Breast epithelium (tissue), 4 donors: ENCODE data around the gene GIMAP1. TPM values are rescaled to one million over a fixed set of nuclear protein-coding genes. Genes with fewer than 3 reads are reported as not detected.

ENCODE experiments used
- DNase-seq, 2 donors: peaks; one replicate each; pipeline ENCODE4 v3.0.0-alpha.2; 2019; ENCODE audit warnings: low spot score in 2 of 2
- H3K27ac ChIP-seq, 2 donors: fragments of 200-600 bp; sonication (generic) in 1 of 2; one replicate each; pipeline ENCODE4 v1.5.1; 2016 to 2019; ENCODE audit warnings: mild to moderate bottlenecking in 1 of 2
- H3K27me3 ChIP-seq, 2 donors: fragments of 200-600 bp; sonication (generic) in 1 of 2; one replicate each; pipeline versions ENCODE4 v1.5.1 to v1.6.0; 2017 to 2019; ENCODE audit warnings: control low read depth in 1 of 2, mild to moderate bottlenecking in 1 of 2
- H3K36me3 ChIP-seq: fragments of 200-600 bp; one replicate; pipeline ENCODE4 v1.5.1; 2019
- H3K4me1 ChIP-seq, 2 donors: fragments of 200-600 bp; sonication (generic); one replicate each; pipeline ENCODE4 v1.5.1; 2016 to 2019; ENCODE audit warnings: control low read depth in 1 of 2
- H3K4me3 ChIP-seq, 3 donors: fragments of 200-600 bp; sonication (generic); 1 replicate in 2 of 3; 2 replicates in 1 of 3; pipeline ENCODE4 v1.5.1; 2016 to 2019; ENCODE audit warnings: mild to moderate bottlenecking in 3 of 3, moderate library complexity in 2 of 3
- H3K9me3 ChIP-seq, 2 donors: fragments of 200-600 bp; sonication (generic) in 1 of 2; one replicate each; pipeline ENCODE4 v1.5.1; 2016 to 2019; ENCODE audit warnings: control low read depth in 1 of 2
- CTCF ChIP-seq, 3 donors: fragments of 450-650 bp; IDR thresholded peaks; one replicate each; pipeline ENCODE4 v1.5.1; 2016 to 2017; ENCODE audit warnings: antibody characterized with exemption in 3 of 3, mild to moderate bottlenecking in 3 of 3, moderate library complexity in 3 of 3
- POLR2A ChIP-seq: fragments of 450-650 bp; IDR thresholded peaks from one replicate; pipeline ENCODE4 v1.6.1; 2016; ENCODE audit warnings: antibody characterized with exemption, mild to moderate bottlenecking, moderate library complexity
- POLR2AphosphoS5 ChIP-seq, 3 donors: sonication (generic); formaldehyde crosslinking; IDR thresholded peaks; one replicate each; pipeline ENCODE4 v1.6.1; 2017; ENCODE audit warnings: antibody characterized with exemption in 3 of 3
- intact Hi-C: fragments of 100-400 bp; cut with DNase I; formaldehyde crosslinking; loops from one replicate; pipeline ENCODE4 v1.15.1; 2023; ENCODE audit warnings: low total_unique reads
- total RNA-seq, 3 donors: library from RNA; depleted of rRNA; stranded (reverse); fragments of >200 nt; gene quantifications; one replicate each; pipeline ENCODE4 v1.1.0, GENCODE V29; 2016

GIMAP1 gene
- total RNA-seq, 3 donors from 2014 or later: 3.5 to 9.0 (median 6.6) TPM

- intact Hi-C loops: no loop called here
- Histone ChIP-seq H3K27ac (no peak overlapping the region), H3K9me3 (peaks cover 0 to 21% of the 10 kb centered on the region in 2 donors), H3K4me3 (no peak overlapping the region), H3K27me3 (no peaks in the 10 kb centered on the region), H3K4me1 (no peaks in the 10 kb centered on the region), H3K36me3 (no peaks in the 10 kb centered on the region)
- TF ChIP-seq CTCF (IDR thresholded peaks at IDR 0.05) (no peak), POLR2A (no peak), POLR2AphosphoS5 (IDR thresholded peaks at IDR 0.05) (no peak)
- no peak for DNase-seq
Observed at GRCh38 chr7:150728011-150728410, 11.6 kb downstream of the GIMAP1 start.

DNA sequence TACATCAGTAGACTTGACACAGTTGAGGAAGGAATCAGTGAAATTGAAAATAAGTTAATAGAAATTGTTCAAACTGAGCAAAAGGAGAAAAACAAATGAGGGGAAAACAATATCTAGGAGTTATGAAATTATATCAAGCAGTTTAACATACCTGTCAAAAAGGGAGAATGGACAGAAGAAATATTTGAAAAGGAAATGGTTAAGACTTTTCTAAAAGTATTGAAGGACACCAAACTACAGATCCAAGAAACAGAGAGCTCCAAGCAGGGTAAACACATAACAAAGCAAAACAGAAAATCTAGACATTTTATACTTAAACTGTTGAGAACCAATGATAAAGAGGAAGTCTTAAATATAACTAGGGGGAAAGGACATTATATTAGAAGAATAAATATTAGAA, 12.2 kb downstream of the GIMAP1 start:
- no peaks in the 10 kb centered on the region for H3K4me1 ChIP-seq
- no peak for DNase-seq
- H3K9me3 ChIP-seq: peaks cover 0 to 21% of the 10 kb centered on the region in 2 donors
- no peaks in the 10 kb centered on the region for H3K36me3 ChIP-seq
- intact Hi-C loops: no loop called here
- H3K4me3 ChIP-seq: no peak overlapping the region
- TF ChIP-seq POLR2AphosphoS5 (IDR thresholded peaks at IDR 0.05) (no peak), POLR2A (no peak), CTCF (IDR thresholded peaks at IDR 0.05) (no peak)
- H3K27ac ChIP-seq: no peak overlapping the region
- no peaks in the 10 kb centered on the region for H3K27me3 ChIP-seq

DNA sequence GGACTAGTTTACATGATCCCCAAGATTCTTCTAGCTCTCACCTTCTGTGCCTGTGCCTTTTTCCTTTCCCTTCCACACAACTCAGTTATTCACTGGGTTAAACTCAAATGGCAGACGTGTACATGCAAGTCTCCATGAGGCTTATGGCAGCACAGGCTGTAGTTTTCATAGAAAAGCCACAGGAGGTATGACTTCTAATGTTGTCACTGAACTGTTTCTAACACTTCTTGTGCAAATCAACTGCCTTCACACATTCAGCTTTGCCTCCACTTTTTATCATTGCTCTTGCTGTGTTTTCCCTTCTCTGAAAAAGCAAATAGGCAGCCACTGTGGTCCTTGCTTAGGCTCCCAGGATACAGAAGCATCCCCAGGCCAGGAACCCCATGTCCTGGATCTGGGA, 15.5 kb downstream of the GIMAP1 start:
- H3K27me3 ChIP-seq: no peaks in the 10 kb centered on the region
- no peaks in the 10 kb centered on the region for H3K4me1 ChIP-seq
- H3K27ac ChIP-seq: no peak overlapping the region
- TF ChIP-seq POLR2A (no peak), CTCF (IDR thresholded peaks at IDR 0.05) (no peak), POLR2AphosphoS5 (IDR thresholded peaks at IDR 0.05) (no peak)
- H3K9me3 ChIP-seq: peaks cover 0 to 16% of the 10 kb centered on the region in 2 donors
- H3K36me3 ChIP-seq: no peaks in the 10 kb centered on the region
- H3K4me3 ChIP-seq: no peak overlapping the region
- intact Hi-C loops: no loop called here
- DNase-seq: no peak

DNA sequence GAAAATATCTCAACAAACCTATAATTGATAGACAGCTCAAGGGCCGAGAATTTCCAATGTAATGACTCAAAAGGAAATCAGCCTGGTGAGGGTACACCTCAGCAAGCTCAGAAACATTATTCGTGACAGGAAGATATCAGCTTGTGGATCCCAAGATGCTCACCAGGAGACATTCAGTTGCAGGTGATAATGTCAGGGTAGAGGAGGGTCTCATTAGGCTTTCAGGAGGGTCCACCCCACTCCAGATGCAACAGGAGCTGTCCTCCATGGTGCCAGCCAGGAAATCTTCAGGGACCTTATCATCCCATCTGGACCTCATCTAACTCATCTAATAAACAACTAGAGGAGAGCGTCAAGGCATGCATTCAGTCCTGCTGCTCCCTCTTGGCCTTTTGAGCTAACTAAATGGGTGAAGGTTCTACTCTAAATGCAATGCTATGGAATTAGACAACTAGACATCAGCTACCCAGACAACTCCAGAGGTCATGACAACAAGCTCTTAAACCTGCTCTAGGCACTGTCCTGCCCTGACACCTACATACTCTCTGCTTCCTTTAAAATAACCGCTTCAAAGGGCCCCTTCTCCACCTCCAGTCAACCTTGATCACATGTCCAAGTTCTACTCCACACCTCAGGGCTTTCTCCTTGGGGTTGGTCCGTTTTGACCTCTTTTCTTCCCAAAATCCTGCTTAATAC, 16.5 kb downstream of the GIMAP1 start:
- intact Hi-C loops: no loop called here
- Histone ChIP-seq H3K9me3 (peaks cover 0 to 11% of the 10 kb centered on the region in 2 donors), H3K36me3 (no peaks in the 10 kb centered on the region), H3K4me1 (no peaks in the 10 kb centered on the region), H3K4me3 (no peak overlapping the region), H3K27me3 (no peaks in the 10 kb centered on the region), H3K27ac (no peak overlapping the region)
- no peak for TF ChIP-seq POLR2AphosphoS5 (IDR thresholded peaks at IDR 0.05)
- no peak for TF ChIP-seq CTCF (IDR thresholded peaks at IDR 0.05)
- no peak for TF ChIP-seq POLR2A
- no peak for DNase-seq

GRCh38 chr7:150733482-150734095, 17.2 kb downstream of the GIMAP1 start:
- Histone ChIP-seq H3K27ac (no peak overlapping the region), H3K36me3 (no peaks in the 10 kb centered on the region), H3K9me3 (peaks cover 0 to 5% of the 10 kb centered on the region in 2 donors), H3K4me1 (no peaks in the 10 kb centered on the region), H3K27me3 (no peaks in the 10 kb centered on the region), H3K4me3 (no peak overlapping the region)
- TF ChIP-seq POLR2A (no peak), CTCF (IDR thresholded peaks at IDR 0.05) (no peak), POLR2AphosphoS5 (IDR thresholded peaks at IDR 0.05) (no peak)
- DNase-seq: no peak
- intact Hi-C loops: no loop called here
